ENCODE measurements around the gene CDT1. TPM values are rescaled to one million over a fixed set of nuclear protein-coding genes. Genes with fewer than 3 reads are reported as not detected.

Gene CDT1
- total and polyA plus RNA-seq, 10 of the 15 experiments (the other 5 are each of a cell fraction or from before 2014, with no cell fraction given) = 0.50 to 87.6 (median 8.8) TPM

- TF ChIP-seq ZNF592 (IDR thresholded peaks at IDR 0.05) (no peak), EZH2 (IDR thresholded peaks at IDR 0.05; ENCODE audit: borderline replicate concordance, control insufficient read depth, low read depth, low read length) (no peak), CHD2 (IDR thresholded peaks at IDR 0.05; ENCODE audit: borderline replicate concordance, low read depth, low read length) (no peak), STAT3 (IDR thresholded peaks at IDR 0.05; ENCODE audit: low read depth, low read length) (no peak), IKZF2 (IDR thresholded peaks at IDR 0.05) (peak in 1 of 2 experiments; percentile 21; a peak in 1 of 4 replicates), SPI1 (IDR thresholded peaks at IDR 0.05; ENCODE audit: borderline replicate concordance, insufficient read depth, low read depth, low read length) (peak; percentile 7; the same call in 1 of the 2 replicates), GATAD2B (conservative IDR thresholded peaks at IDR 0.05; ENCODE audit: low read depth) (peak; percentile 43; the same call in 1 of the 2 replicates), YY1 (IDR thresholded peaks at IDR 0.05; ENCODE audit: low read depth, low read length) (0 out of 2 replicates have a peak, but pooled peaks have one; percentile 8), GABPA (IDR thresholded peaks at IDR 0.05; ENCODE audit: low read depth) (no peak)
- TF ChIP-seq, protein P1, sequence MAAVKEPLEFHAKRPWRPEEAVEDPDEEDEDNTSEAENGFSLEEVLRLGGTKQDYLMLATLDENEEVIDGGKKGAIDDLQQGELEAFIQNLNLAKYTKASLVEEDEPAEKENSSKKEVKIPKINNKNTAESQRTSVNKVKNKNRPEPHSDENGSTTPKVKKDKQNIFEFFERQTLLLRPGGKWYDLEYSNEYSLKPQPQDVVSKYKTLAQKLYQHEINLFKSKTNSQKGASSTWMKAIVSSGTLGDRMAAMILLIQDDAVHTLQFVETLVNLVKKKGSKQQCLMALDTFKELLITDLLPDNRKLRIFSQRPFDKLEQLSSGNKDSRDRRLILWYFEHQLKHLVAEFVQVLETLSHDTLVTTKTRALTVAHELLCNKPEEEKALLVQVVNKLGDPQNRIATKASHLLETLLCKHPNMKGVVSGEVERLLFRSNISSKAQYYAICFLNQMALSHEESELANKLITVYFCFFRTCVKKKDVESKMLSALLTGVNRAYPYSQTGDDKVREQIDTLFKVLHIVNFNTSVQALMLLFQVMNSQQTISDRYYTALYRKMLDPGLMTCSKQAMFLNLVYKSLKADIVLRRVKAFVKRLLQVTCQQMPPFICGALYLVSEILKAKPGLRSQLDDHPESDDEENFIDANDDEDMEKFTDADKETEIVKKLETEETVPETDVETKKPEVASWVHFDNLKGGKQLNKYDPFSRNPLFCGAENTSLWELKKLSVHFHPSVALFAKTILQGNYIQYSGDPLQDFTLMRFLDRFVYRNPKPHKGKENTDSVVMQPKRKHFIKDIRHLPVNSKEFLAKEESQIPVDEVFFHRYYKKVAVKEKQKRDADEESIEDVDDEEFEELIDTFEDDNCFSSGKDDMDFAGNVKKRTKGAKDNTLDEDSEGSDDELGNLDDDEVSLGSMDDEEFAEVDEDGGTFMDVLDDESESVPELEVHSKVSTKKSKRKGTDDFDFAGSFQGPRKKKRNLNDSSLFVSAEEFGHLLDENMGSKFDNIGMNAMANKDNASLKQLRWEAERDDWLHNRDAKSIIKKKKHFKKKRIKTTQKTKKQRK (IDR thresholded peaks at IDR 0.05; ENCODE audit: low read depth, low read length) = no peak
- TF ChIP-seq, protein P2, sequence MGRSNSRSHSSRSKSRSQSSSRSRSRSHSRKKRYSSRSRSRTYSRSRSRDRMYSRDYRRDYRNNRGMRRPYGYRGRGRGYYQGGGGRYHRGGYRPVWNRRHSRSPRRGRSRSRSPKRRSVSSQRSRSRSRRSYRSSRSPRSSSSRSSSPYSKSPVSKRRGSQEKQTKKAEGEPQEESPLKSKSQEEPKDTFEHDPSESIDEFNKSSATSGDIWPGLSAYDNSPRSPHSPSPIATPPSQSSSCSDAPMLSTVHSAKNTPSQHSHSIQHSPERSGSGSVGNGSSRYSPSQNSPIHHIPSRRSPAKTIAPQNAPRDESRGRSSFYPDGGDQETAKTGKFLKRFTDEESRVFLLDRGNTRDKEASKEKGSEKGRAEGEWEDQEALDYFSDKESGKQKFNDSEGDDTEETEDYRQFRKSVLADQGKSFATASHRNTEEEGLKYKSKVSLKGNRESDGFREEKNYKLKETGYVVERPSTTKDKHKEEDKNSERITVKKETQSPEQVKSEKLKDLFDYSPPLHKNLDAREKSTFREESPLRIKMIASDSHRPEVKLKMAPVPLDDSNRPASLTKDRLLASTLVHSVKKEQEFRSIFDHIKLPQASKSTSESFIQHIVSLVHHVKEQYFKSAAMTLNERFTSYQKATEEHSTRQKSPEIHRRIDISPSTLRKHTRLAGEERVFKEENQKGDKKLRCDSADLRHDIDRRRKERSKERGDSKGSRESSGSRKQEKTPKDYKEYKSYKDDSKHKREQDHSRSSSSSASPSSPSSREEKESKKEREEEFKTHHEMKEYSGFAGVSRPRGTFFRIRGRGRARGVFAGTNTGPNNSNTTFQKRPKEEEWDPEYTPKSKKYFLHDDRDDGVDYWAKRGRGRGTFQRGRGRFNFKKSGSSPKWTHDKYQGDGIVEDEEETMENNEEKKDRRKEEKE (IDR thresholded peaks at IDR 0.05) = no peak
These were observed 19.3 kb upstream of the CDT1 start (continued) for GRCh38 chr16:88784074-88784855.
